IMR-90 (cell line): ENCODE results near the gene KCNK3. TPM values are rescaled to one million over a fixed set of nuclear protein-coding genes. Genes with fewer than 3 reads are reported as not detected.

Experiments
- ATAC-seq: fragments of 200-7000 bp; cut with Tn5 transposase; 2 replicates; pipeline ENCODE4 v1.9.1; 2020; ENCODE audit warnings: low read depth, mild to moderate bottlenecking, moderate library complexity
- BruUV-seq: library from RNA; stranded (reverse); fragments of 400-500 nt; replicated peaks from 2 replicates; lab custom pipeline; 2021; lab: Mats Ljungman, UMichigan
- CTCF ChIA-PET: fragments of 300-600 bp; formaldehyde crosslinking; extraction: SDS; loops from one replicate; lab custom pipeline; 2021; ENCODE audit warnings: antibody characterized with exemption; lab: Yijun Ruan, JAX
- POLR2A ChIA-PET: fragments of 300-600 bp; sonication (Branson Sonifier 250); formaldehyde crosslinking; loops from one replicate; lab custom pipeline; 2022; ENCODE audit warnings: antibody characterized with exemption; ENCODE audit not compliant: unreplicated experiment; lab: Charles Lee
- DNase-seq: peaks from one replicate; pipeline ENCODE4 v3.0.0; 2013
- H2AFZ ChIP-seq: replicated peaks from 2 replicates; pipeline ENCODE3; 2013; ENCODE audit warnings: low read length, mild to moderate bottlenecking; ENCODE audit not compliant: poor library complexity
- H2AK5ac ChIP-seq: 2 replicates; pipeline ENCODE4 v1.6.1; 2013; ENCODE audit warnings: low read depth, low read length, inconsistent platforms
- H2AK9ac ChIP-seq: replicated peaks from 2 replicates; pipeline ENCODE3; 2013; ENCODE audit warnings: mild to moderate bottlenecking, low read depth, low read length, moderate library complexity; ENCODE audit not compliant: poor library complexity
- H2BK120ac ChIP-seq: 2 replicates; pipeline ENCODE4 v1.6.1; 2013; ENCODE audit warnings: low read depth, low read length, inconsistent platforms
- H2BK15ac ChIP-seq: 3 replicates; pipeline ENCODE4 v1.6.1; 2013; ENCODE audit warnings: low read depth, low read length, inconsistent platforms
- H2BK20ac ChIP-seq: 2 replicates; pipeline ENCODE4 v1.6.1; 2013; ENCODE audit warnings: low read depth, mild to moderate bottlenecking, inconsistent platforms, low read length, moderate library complexity
- H2BK5ac ChIP-seq: 2 replicates; pipeline ENCODE4 v1.6.1; 2013; ENCODE audit warnings: mild to moderate bottlenecking, low read depth, low read length, inconsistent platforms; ENCODE audit not compliant: poor library complexity, severe bottlenecking
- H3K14ac ChIP-seq: replicated peaks from 2 replicates; pipeline ENCODE4 v1.6.1; 2013; ENCODE audit warnings: low read depth, low read length, inconsistent platforms
- H3K18ac ChIP-seq: 2 replicates; pipeline ENCODE4 v1.6.1; 2013; ENCODE audit warnings: low read depth, low read length, control low read depth
- H3K23ac ChIP-seq: 2 replicates; pipeline ENCODE4 v1.6.1; 2013; ENCODE audit warnings: low read depth, low read length, inconsistent platforms
- H3K27ac ChIP-seq: 2 replicates; pipeline ENCODE4 v1.5.1; 2013; ENCODE audit warnings: mild to moderate bottlenecking, control low read depth, low read length; ENCODE audit not compliant: insufficient read depth
- H3K27me3 ChIP-seq: 2 replicates; pipeline ENCODE4 v1.6.1; 2013; ENCODE audit warnings: low read length; ENCODE audit not compliant: control insufficient read depth, insufficient read depth
- H3K36me3 ChIP-seq: 2 replicates; pipeline ENCODE4 v1.6.1; 2013; ENCODE audit warnings: low read length, mixed read lengths; ENCODE audit not compliant: control insufficient read depth, insufficient read depth
- H3K4ac ChIP-seq: 2 replicates; pipeline ENCODE4 v1.6.1; 2013; ENCODE audit warnings: low read depth, low read length, inconsistent platforms
- H3K4me1 ChIP-seq: 2 replicates; pipeline ENCODE4 v1.6.1; 2013; ENCODE audit warnings: low read length, mixed read lengths; ENCODE audit not compliant: control insufficient read depth, insufficient read depth
- H3K4me2 ChIP-seq: 2 replicates; pipeline ENCODE4 v1.6.1; 2013; ENCODE audit warnings: low read depth, mild to moderate bottlenecking, control low read depth, low read length, moderate library complexity
- H3K4me3 ChIP-seq: 2 replicates; pipeline ENCODE4 v1.5.1; 2013; ENCODE audit warnings: low read depth, mild to moderate bottlenecking, control low read depth, low read length, moderate library complexity; ENCODE audit not compliant: insufficient read depth
- H3K56ac ChIP-seq: 2 replicates; pipeline ENCODE4 v1.6.1; 2013; ENCODE audit warnings: low read length, inconsistent platforms; ENCODE audit not compliant: insufficient read depth; ENCODE audit errors: extremely low read depth
- H3K79me1 ChIP-seq, 2 experiments: 2 replicates each; pipeline ENCODE4 v1.6.1; 2013; ENCODE audit warnings: low read length in 2 of 2, inconsistent platforms in 1 of 2, low read depth in 1 of 2
- H3K9ac ChIP-seq: 2 replicates; pipeline ENCODE4 v1.6.1; 2013; ENCODE audit warnings: low read depth, low read length, control low read depth
- H3K9me1 ChIP-seq: 2 replicates; pipeline ENCODE4 v1.6.1; 2013; ENCODE audit warnings: low read length, inconsistent platforms; ENCODE audit not compliant: insufficient read depth
- H3K9me3 ChIP-seq: 2 replicates; pipeline ENCODE4 v1.6.1; 2013; ENCODE audit warnings: low read length; ENCODE audit not compliant: control insufficient read depth, insufficient read depth
- H4K20me1 ChIP-seq: 2 replicates; pipeline ENCODE4 v1.6.1; 2013; ENCODE audit warnings: low read length, inconsistent platforms; ENCODE audit not compliant: insufficient read depth
- H4K5ac ChIP-seq: 2 replicates; pipeline ENCODE4 v1.6.1; 2013; ENCODE audit warnings: mild to moderate bottlenecking, low read depth, low read length, control low read depth
- H4K8ac ChIP-seq, 2 experiments: 2 replicates each; pipeline ENCODE4 v1.6.1; 2013; ENCODE audit warnings: low read depth in 2 of 2, low read length in 2 of 2, control low read depth in 1 of 2, inconsistent platforms in 1 of 2
- H4K91ac ChIP-seq: 2 replicates; pipeline ENCODE4 v1.6.1; 2013; ENCODE audit warnings: low read depth, low read length, inconsistent platforms; ENCODE audit not compliant: insufficient read depth
- CEBPB ChIP-seq: IDR thresholded peaks from 2 replicates; pipeline ENCODE4 v1.6.1; 2012; ENCODE audit warnings: low read depth, low read length, improper control_type of control experiment
- FOS ChIP-seq: fragments of 150-350 bp; IDR thresholded peaks from 2 replicates; pipeline ENCODE4 v1.6.1; 2016; ENCODE audit warnings: low read depth, low read length
- NFE2L2 ChIP-seq: fragments of 150-350 bp; IDR thresholded peaks from 2 replicates; pipeline ENCODE4 v1.6.1; 2016; ENCODE audit warnings: low read depth, mild to moderate bottlenecking, low read length
- POLR2A ChIP-seq: IDR thresholded peaks from 2 replicates; pipeline ENCODE4 v1.6.1; 2012; ENCODE audit warnings: mild to moderate bottlenecking, low read depth, low read length
- RAD21 ChIP-seq: IDR thresholded peaks from 2 replicates; pipeline ENCODE4 v1.6.1; 2012; ENCODE audit warnings: low read length, improper control_type of control experiment
- RCOR1 ChIP-seq: IDR thresholded peaks from 2 replicates; pipeline ENCODE4 v1.6.1; 2012; ENCODE audit warnings: mild to moderate bottlenecking, low read length, improper control_type of control experiment; ENCODE audit not compliant: insufficient replicate concordance
- RFX5 ChIP-seq: IDR thresholded peaks from 2 replicates; pipeline ENCODE4 v1.8.0; 2012; ENCODE audit warnings: low read depth, mild to moderate bottlenecking, low read length, moderate library complexity
- SMC3 ChIP-seq: fragments of 150-350 bp; IDR thresholded peaks from 2 replicates; pipeline ENCODE4 v1.6.1; 2016; ENCODE audit warnings: low read depth, mild to moderate bottlenecking, antibody characterized with exemption, low read length, moderate library complexity
- WGBS, 2 experiments: methylation state at CpG; one replicate each; pipeline versions ENCODE4 v1.1.5 to v1.1.7; 2013; ENCODE audit warnings: missing lambda C conversion rate in 2 of 2; ENCODE audit not compliant: insufficient read length in 1 of 2; ENCODE audit errors: extremely low coverage in 2 of 2; 5-methylcytosine and 5-hydroxymethylcytosine counted together
- dilution Hi-C: fragments of 300-500 bp; cut with HindIII; formaldehyde crosslinking; loops from one replicate; pipeline ENCODE4 v1.14.3; 2018; ENCODE audit warnings: low sequenced_read_pairs; ENCODE audit not compliant: unreplicated experiment
- in situ Hi-C: fragments of 300-500 bp; cut with MboI; formaldehyde crosslinking; loops from 3 replicates; pipeline ENCODE4 v1.14.3; 2019; ENCODE audit warnings: low sequenced_read_pairs, inconsistent platforms, mixed read lengths
- intact Hi-C: fragments of 100-400 bp; cut with micrococcal nuclease; formaldehyde crosslinking; loops from 2 replicates; pipeline ENCODE4 v1.10.0; 2022
- polyA plus RNA-seq, 3 experiments: library from polyadenylated mRNA; depleted of rRNA; stranded (reverse); fragments of >200 nt; gene quantifications; 2 replicates each; pipeline ENCODE4 v1.2.3, GENCODE V29; 2012; ENCODE audit warnings: low replicate concordance in 1 of 3
- total RNA-seq: library from RNA; depleted of rRNA; stranded (reverse); fragments of >200 nt; gene quantifications from 2 replicates; pipeline ENCODE4 v1.2.3, GENCODE V29; 2012
- TF ChIP-seq, protein P1 (sequence below): fragments of 150-350 bp; IDR thresholded peaks from 2 replicates; pipeline ENCODE4 v1.6.1; 2016; ENCODE audit warnings: low read depth, mild to moderate bottlenecking, low read length, moderate library complexity, borderline replicate concordance
- TF ChIP-seq, protein P2 (sequence below): conservative IDR thresholded peaks from 2 replicates; pipeline ENCODE4 v1.5.1; 2012; ENCODE audit warnings: mild to moderate bottlenecking, low read depth, low read length, improper control_type of control experiment

Gene KCNK3
- total and polyA plus RNA-seq, 2 of the 4 experiments (the other 2 are of a cell fraction): under 0.01 to 0.03 TPM

GRCh38 chr2:26660363-26660962 is 32.1 kb upstream of the KCNK3 start:
- Histone ChIP-seq H3K18ac (no peak overlapping the region), H4K20me1 (no peaks in the 10 kb centered on the region), H3K9ac (no peak overlapping the region), H3K9me1 (no peaks in the 10 kb centered on the region), H3K27me3 (peaks cover 2% of the 10 kb centered on the region; the same call in 1 of the 2 replicates), H2BK5ac (no peak overlapping the region), H3K4me2 (no peak overlapping the region), H3K4ac (no peak overlapping the region), H4K8ac (no peak overlapping the region), H3K23ac (no peak overlapping the region), H3K79me1 (no peaks in the 10 kb centered on the region), H3K4me3 (no peak overlapping the region), H3K36me3 (no peaks in the 10 kb centered on the region), H4K5ac (no peak overlapping the region), H3K27ac (no peak overlapping the region), H3K9me3 (peaks cover 2% of the 10 kb centered on the region; the same call in 1 of the 2 replicates), H3K56ac (no peak overlapping the region), H2BK120ac (no peak overlapping the region), H3K4me1 (no peaks in the 10 kb centered on the region), H2AFZ (no peak overlapping the region), H3K14ac (no peak overlapping the region), H2AK5ac (no peak overlapping the region), H2BK15ac (no peak overlapping the region), H2BK20ac (no peak overlapping the region), H2AK9ac (no peak overlapping the region), H4K91ac (no peak overlapping the region)
- TF ChIP-seq, protein P1, sequence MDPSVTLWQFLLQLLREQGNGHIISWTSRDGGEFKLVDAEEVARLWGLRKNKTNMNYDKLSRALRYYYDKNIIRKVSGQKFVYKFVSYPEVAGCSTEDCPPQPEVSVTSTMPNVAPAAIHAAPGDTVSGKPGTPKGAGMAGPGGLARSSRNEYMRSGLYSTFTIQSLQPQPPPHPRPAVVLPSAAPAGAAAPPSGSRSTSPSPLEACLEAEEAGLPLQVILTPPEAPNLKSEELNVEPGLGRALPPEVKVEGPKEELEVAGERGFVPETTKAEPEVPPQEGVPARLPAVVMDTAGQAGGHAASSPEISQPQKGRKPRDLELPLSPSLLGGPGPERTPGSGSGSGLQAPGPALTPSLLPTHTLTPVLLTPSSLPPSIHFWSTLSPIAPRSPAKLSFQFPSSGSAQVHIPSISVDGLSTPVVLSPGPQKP: no peak
- no peak for TF ChIP-seq RCOR1
- no peak for TF ChIP-seq NFE2L2
- no peak for TF ChIP-seq RAD21
- TF ChIP-seq RFX5: no peak
- no peak for TF ChIP-seq SMC3
- TF ChIP-seq, protein P2, sequence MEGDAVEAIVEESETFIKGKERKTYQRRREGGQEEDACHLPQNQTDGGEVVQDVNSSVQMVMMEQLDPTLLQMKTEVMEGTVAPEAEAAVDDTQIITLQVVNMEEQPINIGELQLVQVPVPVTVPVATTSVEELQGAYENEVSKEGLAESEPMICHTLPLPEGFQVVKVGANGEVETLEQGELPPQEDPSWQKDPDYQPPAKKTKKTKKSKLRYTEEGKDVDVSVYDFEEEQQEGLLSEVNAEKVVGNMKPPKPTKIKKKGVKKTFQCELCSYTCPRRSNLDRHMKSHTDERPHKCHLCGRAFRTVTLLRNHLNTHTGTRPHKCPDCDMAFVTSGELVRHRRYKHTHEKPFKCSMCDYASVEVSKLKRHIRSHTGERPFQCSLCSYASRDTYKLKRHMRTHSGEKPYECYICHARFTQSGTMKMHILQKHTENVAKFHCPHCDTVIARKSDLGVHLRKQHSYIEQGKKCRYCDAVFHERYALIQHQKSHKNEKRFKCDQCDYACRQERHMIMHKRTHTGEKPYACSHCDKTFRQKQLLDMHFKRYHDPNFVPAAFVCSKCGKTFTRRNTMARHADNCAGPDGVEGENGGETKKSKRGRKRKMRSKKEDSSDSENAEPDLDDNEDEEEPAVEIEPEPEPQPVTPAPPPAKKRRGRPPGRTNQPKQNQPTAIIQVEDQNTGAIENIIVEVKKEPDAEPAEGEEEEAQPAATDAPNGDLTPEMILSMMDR: no peak
- no peak for TF ChIP-seq POLR2A
- TF ChIP-seq FOS: no peak
- TF ChIP-seq CEBPB: no peak
- dilution Hi-C loops: no loop called here
- no TSS peak for BruUV-seq
- in situ Hi-C loops: no loop called here
- intact Hi-C loops: no loop called here
- CTCF ChIA-PET: no interaction called here
- DNase-seq (no peak), ATAC-seq (no peak)
- WGBS, 2 experiments: 60% methylated on average over 1 of the region's 1 CpG; no CpG with 5 or more reads in 1 of the 2 experiments
- POLR2A ChIA-PET: no interaction called here
